HEK293 (cell line): ENCODE results near the gene GIMD1.
"Not testable (repeated sequence)": the region's sequence is repeated elsewhere in the genome, so short reads cannot be mapped to it uniquely, and the experiment has no call there.

Experiments used
- CTCF ChIA-PET: fragments of 350-600 bp; formaldehyde crosslinking; extraction: SDS; loops from one replicate; lab custom pipeline; 2021; ENCODE audit warnings: antibody characterized with exemption; lab: Yijun Ruan, JAX
- POLR2A ChIA-PET: fragments of 300-600 bp; formaldehyde crosslinking; extraction: SDS; loops from one replicate; lab custom pipeline; 2020; ENCODE audit warnings: antibody characterized with exemption, inconsistent platforms; lab: Yijun Ruan, JAX
- H3K27ac ChIP-seq: fragments of 200-500 bp; sonication (Bioruptor generic); 2 replicates; pipeline ENCODE4 v1.5.1; 2014; ENCODE audit warnings: low read depth, low read length, control low read depth, inconsistent platforms; ENCODE audit errors: extremely low read depth
- H3K36me3 ChIP-seq, 2 experiments: fragments of 200-500 bp in 1 of 2; sonication (Bioruptor generic) in 1 of 2; 1 replicate in 1 of 2; 2 replicates in 1 of 2; pipeline ENCODE4 v1.5.1; 2014 to 2017; ENCODE audit warnings: inconsistent platforms in 2 of 2, low read length in 2 of 2; ENCODE audit not compliant: control insufficient read depth in 2 of 2, insufficient read depth in 1 of 2
- H3K4me1 ChIP-seq: fragments of 200-500 bp; sonication (Bioruptor generic); 2 replicates; pipeline ENCODE4 v1.5.1; 2014; ENCODE audit warnings: mild to moderate bottlenecking, low read length, inconsistent platforms; ENCODE audit not compliant: control insufficient read depth, insufficient read depth
- H3K4me3 ChIP-seq: 2 replicates; pipeline ENCODE4 v1.5.1; 2011; ENCODE audit warnings: low read depth, mild to moderate bottlenecking, control low read depth, low read length, moderate library complexity
- H3K9me3 ChIP-seq: fragments of 200-500 bp; sonication (Bioruptor generic); 2 replicates; pipeline ENCODE4 v1.5.1; 2014; ENCODE audit warnings: low read depth, low read length, inconsistent platforms; ENCODE audit not compliant: control insufficient read depth, insufficient read depth
- KLF1 ChIP-seq: fragments of 450-650 bp; formaldehyde crosslinking; IDR thresholded peaks from 2 replicates; pipeline ENCODE4 v1.5.1; 2016; ENCODE audit warnings: missing biosample characterization, missing genetic modification characterization
- MEIS1 ChIP-seq: sonication (generic); formaldehyde crosslinking; IDR thresholded peaks from 2 replicates; pipeline ENCODE4 v1.8.1; 2022; ENCODE audit warnings: missing genetic modification reagents, mild to moderate bottlenecking, borderline replicate concordance
- PRDM10 ChIP-seq: fragments of 450-650 bp; formaldehyde crosslinking; IDR thresholded peaks from 2 replicates; pipeline ENCODE4 v1.5.1; 2016; ENCODE audit warnings: missing biosample characterization, missing genetic modification characterization
- PRDM6 ChIP-seq: fragments of 450-650 bp; formaldehyde crosslinking; IDR thresholded peaks from 2 replicates; pipeline ENCODE4 v1.5.1; 2017; ENCODE audit warnings: missing biosample characterization, missing genetic modification characterization
- REPIN1 ChIP-seq: fragments of 450-650 bp; formaldehyde crosslinking; IDR thresholded peaks from 2 replicates; pipeline ENCODE4 v1.5.1; 2017; ENCODE audit warnings: missing biosample characterization, missing genetic modification characterization, low read depth
- ZBTB17 ChIP-seq: fragments of 450-650 bp; formaldehyde crosslinking; IDR thresholded peaks from 2 replicates; pipeline ENCODE4 v1.5.1; 2016; ENCODE audit warnings: missing biosample characterization, missing genetic modification characterization
- ZBTB20 ChIP-seq: fragments of 450-650 bp; formaldehyde crosslinking; IDR thresholded peaks from 2 replicates; pipeline ENCODE4 v1.5.1; 2016; ENCODE audit warnings: missing biosample characterization, missing genetic modification characterization
- ZNF169 ChIP-seq: fragments of 450-650 bp; formaldehyde crosslinking; IDR thresholded peaks from 2 replicates; pipeline ENCODE4 v1.5.1; 2016; ENCODE audit warnings: missing biosample characterization, missing genetic modification characterization
- ZNF174 ChIP-seq: fragments of 450-650 bp; formaldehyde crosslinking; IDR thresholded peaks from 2 replicates; pipeline ENCODE4 v1.5.0; 2017; ENCODE audit warnings: missing biosample characterization, mild to moderate bottlenecking, missing genetic modification characterization
- ZNF654 ChIP-seq: fragments of 450-650 bp; formaldehyde crosslinking; IDR thresholded peaks from 2 replicates; pipeline ENCODE4 v1.5.1; 2016; ENCODE audit warnings: low read depth, missing biosample characterization, missing genetic modification characterization

GIMD1 gene

GRCh38 chr4:106333186-106333585 lies 35.4 kb downstream of the GIMD1 start (continued):
- TF ChIP-seq PRDM10 (tag by site-specific recombination): no peak

- POLR2A ChIA-PET: no interaction called here
- Histone ChIP-seq H3K36me3 (peaks cover 3 to 68% of the 10 kb centered on the region in 2 experiments), H3K9me3 (no peaks in the 10 kb centered on the region), H3K27ac (no peak overlapping the region), H3K4me3 (no peak overlapping the region), H3K4me1 (no peaks in the 10 kb centered on the region)
- peak; percentile 29; the same call in 1 of the 2 replicates for TF ChIP-seq ZNF654
- TF ChIP-seq ZNF174: no peak
- CTCF ChIA-PET: interaction anchor here (0.7 to 1.1 kb wide), 7 partner anchors 13 to 840 kb away, joined by 3 to 6 read pairs (median 3); partner anchors contain the start of genes AIMP1 and TBCK
Measured at GRCh38 chr4:106329041-106329618, 39.4 kb downstream of the GIMD1 start.

- Histone ChIP-seq H3K27ac (no peak overlapping the region), H3K4me3 (no peak overlapping the region), H3K9me3 (no peaks in the 10 kb centered on the region), H3K4me1 (no peaks in the 10 kb centered on the region), H3K36me3 (peaks cover 3 to 43% of the 10 kb centered on the region in 2 experiments)
- TF ChIP-seq ZBTB17 (tag by site-specific recombination): no peak
- no peak for TF ChIP-seq REPIN1 (tag by site-specific recombination)
- TF ChIP-seq ZNF174: no peak
- CTCF ChIA-PET: no interaction called here
- POLR2A ChIA-PET: no interaction called here
Measured at GRCh38 chr4:106325800-106326199, 42.8 kb downstream of the GIMD1 start.

GRCh38 chr4:106323119-106323518 lies 45.5 kb downstream of the GIMD1 start:
- Histone ChIP-seq H3K4me1 (no peaks in the 10 kb centered on the region), H3K36me3 (peaks cover 3 to 32% of the 10 kb centered on the region in 2 experiments; a peak in 1 of 3 replicates), H3K9me3 (no peaks in the 10 kb centered on the region), H3K27ac (no peak overlapping the region)
- POLR2A ChIA-PET: no interaction called here
- CTCF ChIA-PET: no interaction called here
- TF ChIP-seq ZBTB20 (no peak), MEIS1 (CRISPR knock-in tag) (no peak), ZNF169 (no peak), PRDM6 (peak; percentile 11; the same call in 1 of the 2 replicates)
- TF ChIP-seq, all 188 proteins: peak for 1
- no peak overlapping the region for H3K4me3 ChIP-seq

GRCh38 chr4:106321814-106322213 lies 46.8 kb downstream of the GIMD1 start:
- CTCF ChIA-PET: interaction anchor here (0.8 kb wide), 1 partner anchor 73 kb away, joined by 6 read pairs; no protein-coding TSS in a partner anchor
- H3K4me3 ChIP-seq, H3K4me1 ChIP-seq, H3K27ac ChIP-seq, POLR2A ChIA-PET, H3K9me3 ChIP-seq: not testable (repeated sequence)
- H3K36me3 ChIP-seq: peaks cover 3 to 19% of the 10 kb centered on the region in 2 experiments; a peak in 1 of 3 replicates
- 0 out of 2 replicates have a peak, but pooled peaks have one; percentile 21 for TF ChIP-seq KLF1 (tag by site-specific recombination)

- POLR2A ChIA-PET, H3K4me1 ChIP-seq, H3K4me3 ChIP-seq, H3K27ac ChIP-seq, CTCF ChIA-PET, H3K9me3 ChIP-seq: not testable (repeated sequence)
- H3K36me3 ChIP-seq: peaks cover 3 to 15% of the 10 kb centered on the region in 2 experiments; a peak in 1 of 3 replicates
Measured at GRCh38 chr4:106321168-106321567, 47.4 kb downstream of the GIMD1 start.
